Stimulated activated effector memory CD8-positive, alpha-beta T cell treated with anti-CD3 and anti-CD28 coated beads, Interleukin-12 subunit alpha, Interleukin-12 subunit beta, amount 100 ng/mL, for 72 hours (primary cell): Measurements from ENCODE around the gene GHSR.

Experiments
- ATAC-seq: fragments of 150-1000 bp; cut with Tn5 transposase; 2 replicates; pipeline ENCODE4 v1.10.0; 2021
- DNase-seq, 2 donors: peaks; one replicate each; pipeline ENCODE4 v3.0.0; 2021 to 2022; ENCODE audit warnings: low spot score in 2 of 2
- H3K27ac Mint-ChIP-seq: one replicate; pipeline ENCODE4 v1.8.0; 2022; ENCODE audit warnings: mild to moderate bottlenecking, mixed read lengths
- H3K36me3 Mint-ChIP-seq: one replicate; pipeline ENCODE4 v1.8.0; 2022; ENCODE audit warnings: mild to moderate bottlenecking, mixed read lengths
- H3K4me1 Mint-ChIP-seq: one replicate; pipeline ENCODE4 v1.8.0; 2022; ENCODE audit warnings: mixed read lengths
- H3K4me3 Mint-ChIP-seq: one replicate; pipeline ENCODE4 v1.8.0; 2022; ENCODE audit warnings: mild to moderate bottlenecking, mixed read lengths
- H3K9me3 Mint-ChIP-seq: one replicate; pipeline ENCODE4 v1.8.0; 2022; ENCODE audit warnings: mixed read lengths

GHSR gene

GRCh38 chr3:172398484-172398883 lies 49.8 kb downstream of the GHSR start:
- no peak overlapping the region for H3K4me3 Mint-ChIP-seq
- ATAC-seq (no peak), DNase-seq (no peak)
- no peak overlapping the region for H3K27ac Mint-ChIP-seq
- H3K36me3 Mint-ChIP-seq = peaks cover 12% of the 10 kb centered on the region
- peaks cover 4% of the 10 kb centered on the region for H3K9me3 Mint-ChIP-seq
- H3K4me1 Mint-ChIP-seq = no peaks in the 10 kb centered on the region

GRCh38 chr3:172397716-172398405 lies 50.4 kb downstream of the GHSR start:
- H3K4me3 Mint-ChIP-seq = no peak overlapping the region
- no peak for ATAC-seq
- no peak overlapping the region for H3K27ac Mint-ChIP-seq
- H3K9me3 Mint-ChIP-seq = peaks cover 4% of the 10 kb centered on the region
- H3K36me3 Mint-ChIP-seq = peaks cover 12% of the 10 kb centered on the region
- H3K4me1 Mint-ChIP-seq = no peaks in the 10 kb centered on the region
- no peak for DNase-seq

GRCh38 chr3:172396400-172396799 lies 51.9 kb downstream of the GHSR start:
- no peak for ATAC-seq
- Mint-ChIP-seq H3K4me1 (no peaks in the 10 kb centered on the region), H3K4me3 (no peak overlapping the region), H3K36me3 (peaks cover 5% of the 10 kb centered on the region), H3K9me3 (no peaks in the 10 kb centered on the region), H3K27ac (no peak overlapping the region)
- no peak for DNase-seq

GRCh38 chr3:172394692-172395091 lies 53.6 kb downstream of the GHSR start:
- H3K27ac Mint-ChIP-seq = no peak overlapping the region
- H3K36me3 Mint-ChIP-seq = peaks cover 5% of the 10 kb centered on the region
- ATAC-seq = no peak
- H3K4me3 Mint-ChIP-seq = no peak overlapping the region
- no peaks in the 10 kb centered on the region for H3K4me1 Mint-ChIP-seq
- no peaks in the 10 kb centered on the region for H3K9me3 Mint-ChIP-seq
- no peak for DNase-seq
